NCI-H510A treated with DMSO at 0.1 percent for 48 hours (cell line): ENCODE results near the gene HOXB5.

Experiments
- DNase-seq: peaks from one replicate; lab custom pipeline; 2025; lab: John Stamatoyannopoulos, UW

Gene HOXB5

DNA sequence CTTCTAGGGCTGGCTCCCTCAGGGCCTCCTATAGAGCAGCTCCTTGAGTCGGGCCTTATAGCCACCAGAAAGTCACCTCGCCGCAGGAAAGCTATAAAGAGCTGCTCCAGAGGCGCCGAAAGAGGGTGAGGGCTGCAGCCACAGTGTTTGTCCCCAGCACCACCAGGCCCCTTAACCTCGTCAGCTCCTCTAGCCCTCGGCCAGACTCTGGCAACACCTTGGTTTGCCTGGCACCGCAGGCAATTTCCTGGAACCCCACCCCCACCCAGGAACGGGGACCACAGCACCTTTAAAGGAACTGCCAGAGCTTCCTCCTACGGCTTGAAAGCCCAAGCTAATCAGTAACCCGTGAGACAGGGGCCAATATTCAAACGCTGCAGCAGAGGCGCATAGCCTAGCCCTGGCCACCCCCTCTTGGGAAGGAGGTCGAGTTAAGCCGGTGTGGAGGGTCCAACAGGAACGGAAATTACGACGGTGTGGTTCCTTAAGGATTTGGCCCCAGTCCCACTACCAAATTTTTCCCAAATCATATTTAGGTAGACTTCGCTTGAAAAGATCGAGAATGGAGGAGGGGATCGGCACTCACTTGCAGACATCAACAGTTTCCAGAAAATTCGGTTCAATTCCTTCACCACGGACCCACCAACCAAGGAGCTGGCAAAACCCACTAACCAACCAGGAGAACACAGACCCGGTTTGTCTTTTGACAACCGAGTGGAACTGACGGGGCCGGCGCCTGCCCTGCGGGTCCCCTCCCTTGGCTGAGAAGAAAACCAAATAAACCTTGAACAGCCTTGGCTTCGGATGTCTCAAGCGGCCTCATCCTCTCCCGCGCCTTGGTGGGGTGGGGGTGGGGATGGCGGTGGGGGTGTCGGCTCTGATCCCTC, 8.2 kb upstream of the HOXB5 start:
- no peak for DNase-seq

GRCh38 chr17:48601207-48601538, 7.6 kb upstream of the HOXB5 start:
- no peak for DNase-seq

DNA sequence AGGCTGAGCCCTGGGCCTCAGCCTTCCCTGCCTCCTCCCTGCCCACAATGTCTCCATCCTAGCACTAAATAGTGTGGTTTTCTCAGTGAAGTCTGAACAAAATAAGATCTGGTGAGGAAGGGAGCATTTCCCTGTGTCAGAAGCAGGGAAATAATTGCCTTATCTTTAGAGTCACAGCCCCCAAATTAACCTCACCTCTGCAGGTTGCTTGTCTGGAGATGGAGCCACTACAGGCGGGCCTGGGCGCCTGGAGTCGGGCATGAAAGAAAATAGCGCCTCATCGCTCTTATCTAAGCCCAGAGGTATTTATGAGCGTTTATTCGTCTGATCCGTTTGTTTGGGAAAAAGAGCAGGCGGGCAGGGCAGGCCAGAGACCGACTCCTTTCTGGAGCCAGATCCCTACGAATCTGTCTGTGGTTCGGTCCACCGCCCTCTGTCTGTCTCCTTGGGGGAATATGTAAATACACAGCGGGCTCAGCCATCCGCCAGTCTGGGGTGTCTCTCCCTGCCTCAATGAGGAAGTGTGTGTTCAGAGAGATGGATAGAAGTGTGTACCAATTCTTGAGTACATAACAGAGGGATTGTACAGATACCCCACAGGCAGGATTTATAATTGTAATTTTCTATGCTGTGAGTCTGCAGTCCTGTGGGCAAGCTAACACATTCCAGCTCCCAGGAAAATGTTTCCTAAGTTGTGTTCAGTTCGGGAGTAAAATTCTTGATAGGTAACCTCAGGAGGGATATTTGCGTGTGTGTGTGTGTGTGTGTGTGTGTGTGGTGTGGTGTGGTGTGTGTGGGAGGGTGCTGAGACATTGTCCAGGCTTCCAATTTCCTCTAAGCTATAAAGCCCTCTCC, 6.9 kb upstream of the HOXB5 start:
- no peak for DNase-seq

- no peak for DNase-seq
These were observed 5.8 kb upstream of the HOXB5 start for GRCh38 chr17:48599354-48599753.

GRCh38 chr17:48598736-48599135, 5.2 kb upstream of the HOXB5 start:
- DNase-seq = no peak

GRCh38 chr17:48597778-48598631, 4.4 kb upstream of the HOXB5 start:
- DNase-seq = no peak

GRCh38 chr17:48597528-48597777, 3.9 kb upstream of the HOXB5 start:
- DNase-seq = no peak

GRCh38 chr17:48596735-48597527, 3.4 kb upstream of the HOXB5 start:
- no peak for DNase-seq

- no peak for DNase-seq
These were observed 2.6 kb upstream of the HOXB5 start for GRCh38 chr17:48596000-48596734.

GRCh38 chr17:48595278-48595999, 1.9 kb upstream of the HOXB5 start:
- no peak for DNase-seq

GRCh38 chr17:48594538-48595277, 1.1 kb upstream of the HOXB5 start:
- DNase-seq = no peak

- DNase-seq = peak; percentile 98
These were observed 410 bp upstream of the HOXB5 start for GRCh38 chr17:48593840-48594537.

GRCh38 chr17:48592577-48592976, 1.0 kb downstream of the HOXB5 start:
- no peak for DNase-seq

DNA sequence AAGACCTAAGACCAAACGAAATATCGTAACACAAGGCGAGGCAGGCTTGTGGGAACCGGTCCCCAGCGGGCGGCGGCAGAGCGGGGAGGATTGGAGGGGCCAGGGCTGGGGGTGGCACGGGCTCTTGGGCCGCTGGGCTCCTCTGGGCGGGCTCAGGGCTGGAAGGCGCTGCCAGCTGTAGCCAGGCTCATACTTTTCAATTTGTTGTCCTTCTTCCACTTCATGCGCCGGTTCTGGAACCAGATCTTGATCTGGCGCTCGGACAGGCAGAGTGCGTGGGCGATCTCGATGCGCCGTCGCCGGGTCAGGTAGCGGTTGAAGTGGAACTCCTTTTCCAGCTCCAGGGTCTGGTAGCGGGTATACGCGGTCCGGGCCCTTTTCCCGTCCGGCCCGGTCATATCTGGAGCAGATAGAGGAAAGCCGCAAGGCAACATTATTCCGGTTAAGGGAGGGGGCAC, 1.5 kb downstream of the HOXB5 start:
- DNase-seq = no peak

DNA sequence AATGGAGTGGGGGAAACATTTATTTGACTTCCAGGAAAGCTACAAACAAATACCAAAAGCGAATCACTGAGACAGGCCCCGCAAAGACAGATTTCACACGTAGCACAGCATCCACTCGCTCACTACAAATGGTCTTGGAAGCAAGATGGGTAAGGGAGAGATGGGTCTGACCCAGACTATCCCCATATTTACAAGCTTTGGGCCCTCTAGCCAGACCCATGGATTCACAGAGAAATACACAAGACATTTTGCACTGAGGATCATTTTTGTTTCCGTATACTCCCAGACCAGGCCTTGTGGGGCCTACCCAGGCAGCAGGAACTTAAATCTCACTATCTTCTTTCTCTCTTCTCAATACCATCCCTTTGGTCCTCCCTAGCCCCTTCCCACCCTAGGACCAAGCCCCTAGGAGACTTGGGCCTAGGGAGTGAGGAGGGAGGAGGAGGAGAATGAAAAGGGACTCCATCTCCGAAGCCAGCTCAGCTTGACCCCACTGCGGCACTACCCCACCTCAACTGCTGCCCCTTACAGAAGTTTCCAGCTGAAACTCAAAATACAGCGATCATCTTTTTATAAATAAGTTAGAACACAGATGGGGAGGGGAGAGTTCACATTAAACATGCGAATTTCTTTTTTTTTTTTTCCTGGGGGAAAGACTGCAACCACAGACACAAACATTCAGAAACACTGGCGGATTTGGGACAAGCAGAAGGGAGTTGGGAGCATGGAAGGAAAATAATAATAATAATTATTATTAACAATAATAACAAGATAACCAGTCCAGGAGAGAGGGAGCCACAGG, 2.1 kb downstream of the HOXB5 start:
- no peak for DNase-seq

- no peak for DNase-seq
These were observed 2.9 kb downstream of the HOXB5 start for GRCh38 chr17:48590607-48591161.

DNA sequence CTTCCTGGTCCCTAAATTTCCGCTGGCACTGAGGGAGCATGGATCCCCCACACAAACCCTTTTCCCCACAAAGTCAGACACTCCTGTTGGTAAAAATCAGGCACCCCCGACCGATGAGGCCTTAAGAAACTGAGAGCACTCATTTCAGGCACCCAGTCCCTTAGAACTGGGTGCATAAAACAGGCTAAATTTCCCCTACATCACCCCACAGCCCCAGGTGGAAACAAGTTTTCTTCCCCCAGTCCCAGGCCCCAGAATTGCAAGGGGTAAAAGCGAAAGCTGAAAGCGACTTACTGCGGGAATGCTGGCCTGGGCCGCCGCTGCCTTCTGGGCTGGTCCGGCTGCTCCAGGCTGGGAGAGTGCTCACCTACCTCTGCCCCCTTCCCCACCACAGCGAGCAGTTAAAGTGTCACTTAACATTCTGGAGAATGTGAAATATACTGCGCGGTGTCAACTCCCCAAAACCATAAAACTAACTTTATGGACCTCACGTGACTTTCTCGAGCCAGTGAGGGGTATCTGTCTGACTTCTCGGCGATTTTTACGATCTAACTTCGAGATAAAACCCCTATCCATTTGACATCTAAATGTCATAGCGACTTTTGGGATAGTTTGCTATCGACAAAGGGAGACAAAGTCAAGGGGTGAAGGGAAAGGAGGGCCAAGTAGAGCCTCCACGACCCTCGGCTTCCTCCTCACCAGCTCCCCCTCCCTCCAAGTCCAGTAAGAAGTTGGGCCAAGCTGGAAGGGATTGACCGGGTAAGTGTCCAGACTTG, 3.6 kb downstream of the HOXB5 start, which contains the start of gene HOXB3:
HOXB3 (minus strand) TSS at position 411 of the 776 bp plus-strand sequence. CDS start 37,767 bp downstream, outside the sequence.
- no peak for DNase-seq
